ENCODE data around the gene ABLIM1.

GRCh38 chr10:114523876-114524275 is 134.2 kb downstream of the ABLIM1 start:
- no peak for TF ChIP-seq EZH2 (IDR thresholded peaks at IDR 0.05; ENCODE audit: low read length, missing control alignments)
- no peak for TF ChIP-seq CTCF (conservative IDR thresholded peaks at IDR 0.05 in 1 of 2, IDR thresholded peaks at IDR 0.05 in 1 of 2; ENCODE audit: low read depth in 1 of 2, low read length in 2 of 2)

Data from fibroblast of lung (primary cell).